HG02571 (cell line): ENCODE measurements around the gene CCDC201.
"Not testable (repeated sequence)": the region's sequence is repeated elsewhere in the genome, so short reads cannot be mapped to it uniquely, and the experiment has no call there.

Experiments used
- ATAC-seq: cut with Tn5 transposase; IDR thresholded peaks from one replicate; pipeline ENCODE4 v1.9.1; 2021; ENCODE audit warnings: mild to moderate bottlenecking, moderate library complexity; ENCODE audit not compliant: unreplicated experiment

CCDC201 gene

GRCh38 chr7:45874408-45875131 is 1.7 kb upstream of the CCDC201 start:
- ATAC-seq: no peak

GRCh38 chr7:45873355-45873754 is 473 bp upstream of the CCDC201 start:
- ATAC-seq: no peak

GRCh38 chr7:45872116-45873034 is 507 bp downstream of the CCDC201 start:
- no peak for ATAC-seq

- no peak for ATAC-seq
These were observed 3.5 kb downstream of the CCDC201 start for GRCh38 chr7:45869426-45869825.

GRCh38 chr7:45867471-45867870 is 5.4 kb downstream of the CCDC201 start:
- no peak for ATAC-seq

GRCh38 chr7:45865594-45866410 is 7.1 kb downstream of the CCDC201 start:
- ATAC-seq: no peak

- no peak for ATAC-seq
These were observed 9.2 kb downstream of the CCDC201 start for GRCh38 chr7:45863715-45864114.

- not testable (repeated sequence) for ATAC-seq
These were observed 16.0 kb downstream of the CCDC201 start for GRCh38 chr7:45856888-45857287.

- ATAC-seq: not testable (repeated sequence)
These were observed 17.2 kb downstream of the CCDC201 start for GRCh38 chr7:45855680-45856079.

- ATAC-seq: not testable (repeated sequence)
These were observed 19.4 kb downstream of the CCDC201 start for GRCh38 chr7:45853491-45853890.

- ATAC-seq: not testable (repeated sequence)
These were observed 19.9 kb downstream of the CCDC201 start for GRCh38 chr7:45852984-45853383.

- not testable (repeated sequence) for ATAC-seq
These were observed 24.1 kb downstream of the CCDC201 start for GRCh38 chr7:45848734-45849133.

- ATAC-seq: not testable (repeated sequence)
These were observed 26.3 kb downstream of the CCDC201 start for GRCh38 chr7:45846536-45846935.

GRCh38 chr7:45841926-45842717 is 30.8 kb downstream of the CCDC201 start:
- ATAC-seq: not testable (repeated sequence)

GRCh38 chr7:45838852-45839251 is 34.0 kb downstream of the CCDC201 start:
- ATAC-seq: not testable (repeated sequence)

- ATAC-seq: not testable (repeated sequence)
These were observed 40.3 kb downstream of the CCDC201 start for GRCh38 chr7:45832433-45833177.

- ATAC-seq: not testable (repeated sequence)
These were observed 43.0 kb downstream of the CCDC201 start for GRCh38 chr7:45829846-45830245.

GRCh38 chr7:45827731-45828130 is 45.2 kb downstream of the CCDC201 start:
- not testable (repeated sequence) for ATAC-seq

- not testable (repeated sequence) for ATAC-seq
These were observed 46.3 kb downstream of the CCDC201 start for GRCh38 chr7:45826550-45826949.
